NCI-H345 treated with DMSO at 0.1 percent for 48 hours (cell line): Measurements from ENCODE around the gene AP1S1.

ENCODE experiments used
- DNase-seq: peaks from one replicate; lab custom pipeline; 2025; ENCODE audit not compliant: unreplicated experiment; lab: John Stamatoyannopoulos, UW

The AP1S1 gene

DNA sequence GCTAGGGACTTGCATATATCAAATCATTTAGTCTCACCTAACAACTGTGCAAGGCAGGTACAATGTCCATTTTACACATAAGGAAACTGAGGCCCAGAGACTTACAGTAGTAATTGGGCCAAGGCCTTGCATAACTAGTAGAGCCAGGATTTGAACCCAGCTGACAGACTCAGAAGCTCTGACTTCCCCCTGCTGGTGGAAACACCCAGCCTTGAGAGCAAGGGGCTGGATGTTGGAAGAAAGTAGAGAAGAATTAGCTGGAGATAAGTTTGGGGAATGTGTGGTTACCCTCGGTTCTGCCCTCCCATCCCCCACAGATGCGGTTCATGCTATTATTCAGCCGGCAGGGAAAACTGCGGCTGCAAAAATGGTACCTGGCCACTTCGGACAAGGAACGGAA is 2.0 kb downstream of the AP1S1 start:
- DNase-seq = no peak

- no peak for DNase-seq
Observed at GRCh38 chr7:101156866-101157589, 2.8 kb downstream of the AP1S1 start.

GRCh38 chr7:101159696-101160674 is 5.7 kb downstream of the AP1S1 start:
- DNase-seq = no peak

GRCh38 chr7:101160910-101161309 is 6.6 kb downstream of the AP1S1 start:
- no peak for DNase-seq

- DNase-seq = no peak
Observed at GRCh38 chr7:101161692-101162471, 7.6 kb downstream of the AP1S1 start.

GRCh38 chr7:101162551-101163278 is 8.4 kb downstream of the AP1S1 start:
- no peak for DNase-seq

DNA sequence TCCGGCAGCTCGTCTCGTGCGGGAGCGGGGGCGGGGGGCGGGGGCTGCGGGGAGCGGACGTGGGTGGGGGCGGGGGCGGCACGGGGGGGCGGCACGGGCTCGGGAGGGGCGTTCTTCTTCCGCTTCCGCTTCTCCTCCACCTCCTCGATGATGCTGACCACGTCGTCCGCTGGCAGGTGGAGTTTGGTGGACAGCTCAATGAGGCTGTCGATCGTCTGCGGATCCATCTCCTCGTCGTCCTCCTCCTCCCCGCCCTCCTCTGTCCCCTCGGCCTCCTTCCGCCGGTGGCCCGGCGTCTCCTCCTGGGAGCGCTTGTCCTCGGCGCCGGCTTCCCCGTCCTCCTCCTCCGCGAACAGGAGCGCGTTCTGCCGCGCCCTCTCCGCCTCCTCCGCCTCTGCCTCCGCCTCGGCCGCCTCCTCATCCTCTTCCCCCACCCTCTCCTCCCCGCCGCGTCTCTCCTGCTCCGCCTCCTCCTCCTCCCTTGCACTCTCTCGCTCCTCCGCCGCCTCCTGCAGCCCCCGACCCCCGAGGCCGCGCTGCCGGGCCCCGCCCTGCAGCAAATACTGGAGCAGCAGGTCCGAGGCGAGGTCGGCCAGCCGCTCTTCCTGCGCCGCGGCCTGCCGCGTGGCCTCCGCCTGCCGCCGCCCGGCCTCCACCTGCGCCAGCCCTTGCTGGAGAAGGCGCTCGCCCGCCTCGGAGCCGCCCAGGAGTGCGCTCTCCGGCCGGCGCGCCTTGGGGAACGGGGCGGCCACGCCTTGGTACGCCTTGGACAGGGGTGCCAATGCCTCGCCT is 9.2 kb downstream of the AP1S1 start:
- DNase-seq = no peak

- no peak for DNase-seq
Observed at GRCh38 chr7:101164071-101164840, 10.0 kb downstream of the AP1S1 start.

DNA sequence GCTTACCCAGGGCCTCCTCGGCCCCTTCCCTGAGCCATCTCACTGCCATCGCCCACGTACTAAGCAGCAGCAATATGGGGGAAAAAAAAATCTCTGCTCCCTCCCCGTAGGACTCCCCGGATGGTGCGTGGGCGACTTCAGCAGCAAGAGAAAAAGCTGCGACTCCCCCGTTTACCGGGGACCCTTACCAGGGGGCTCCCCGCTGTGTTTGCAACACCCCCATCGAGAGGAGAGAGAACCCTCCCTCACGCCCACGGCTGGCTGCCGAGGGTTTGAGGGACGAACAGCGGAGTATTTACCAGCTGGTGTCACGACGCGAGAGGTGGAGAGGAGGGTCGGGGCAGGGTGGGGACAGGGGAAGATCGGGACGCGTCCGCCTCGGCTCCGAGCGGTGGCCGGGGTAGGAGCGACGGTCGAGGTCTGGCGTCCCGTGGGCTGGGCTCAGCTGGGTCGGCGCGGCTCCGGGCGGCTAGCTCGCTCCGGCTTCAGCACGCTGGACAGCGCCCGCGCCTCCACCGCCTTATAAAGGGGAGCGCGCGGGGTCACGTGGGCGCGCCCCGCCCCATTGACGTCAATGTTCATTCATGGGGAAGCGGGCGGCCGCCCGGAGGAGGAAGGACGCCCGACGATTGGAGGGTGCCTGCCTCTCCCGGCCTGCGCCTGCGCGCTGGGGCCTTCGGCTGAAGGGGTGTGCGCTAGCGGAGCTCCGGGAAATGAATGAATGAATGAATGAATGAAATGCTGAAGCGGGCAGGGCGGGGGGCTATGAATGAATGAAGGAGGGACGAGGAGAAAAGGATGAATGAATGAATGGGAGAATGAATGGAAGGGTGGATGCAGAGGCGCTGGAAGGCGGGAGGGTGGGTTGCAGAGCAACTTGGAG is 11.0 kb downstream of the AP1S1 start, which contains the start of gene VGF:
Gene VGF (minus strand): TSS at position 495 of the 883 bp plus-strand sequence. CDS start 726 bp downstream, outside the sequence.
- peak; percentile 94 for DNase-seq

GRCh38 chr7:101165958-101166647 is 11.8 kb downstream of the AP1S1 start:
- no peak for DNase-seq

GRCh38 chr7:101166648-101166908 is 12.3 kb downstream of the AP1S1 start:
- no peak for DNase-seq

DNA sequence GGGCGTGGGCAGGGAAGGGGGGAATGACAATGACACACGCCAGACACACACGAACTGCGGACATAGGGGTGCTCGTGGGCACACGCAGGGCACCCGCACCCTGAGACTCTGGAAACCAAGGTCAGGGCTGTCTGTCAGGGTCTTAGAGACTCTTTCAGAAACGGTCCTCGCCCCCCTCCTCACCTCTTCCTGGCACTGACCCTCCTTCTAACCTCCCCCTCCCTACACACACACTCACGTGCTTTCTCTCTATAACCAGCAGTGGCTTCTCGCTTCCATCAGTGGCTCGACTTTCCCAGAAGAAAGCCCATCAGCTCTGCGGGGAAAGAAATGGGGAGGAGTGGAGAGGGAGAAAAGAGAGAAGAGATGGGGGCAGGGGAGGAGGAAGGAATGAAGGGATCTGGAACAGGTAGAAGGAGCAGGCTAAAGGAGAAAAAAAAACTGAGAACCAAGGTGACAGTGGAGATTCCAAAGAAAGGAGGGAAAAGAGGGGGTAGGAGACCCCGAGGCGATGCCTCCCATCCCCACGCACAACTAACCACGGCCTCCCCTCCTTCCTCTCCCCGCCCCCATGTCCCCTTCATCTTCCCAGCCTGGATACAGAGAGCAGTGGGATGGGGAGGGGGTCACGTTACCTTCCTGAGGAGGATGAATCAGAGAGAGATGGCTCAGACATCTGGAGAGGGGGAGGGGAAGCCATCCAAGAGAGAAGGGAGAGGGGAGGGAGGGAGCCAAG is 12.8 kb downstream of the AP1S1 start:
- DNase-seq = no peak

DNA sequence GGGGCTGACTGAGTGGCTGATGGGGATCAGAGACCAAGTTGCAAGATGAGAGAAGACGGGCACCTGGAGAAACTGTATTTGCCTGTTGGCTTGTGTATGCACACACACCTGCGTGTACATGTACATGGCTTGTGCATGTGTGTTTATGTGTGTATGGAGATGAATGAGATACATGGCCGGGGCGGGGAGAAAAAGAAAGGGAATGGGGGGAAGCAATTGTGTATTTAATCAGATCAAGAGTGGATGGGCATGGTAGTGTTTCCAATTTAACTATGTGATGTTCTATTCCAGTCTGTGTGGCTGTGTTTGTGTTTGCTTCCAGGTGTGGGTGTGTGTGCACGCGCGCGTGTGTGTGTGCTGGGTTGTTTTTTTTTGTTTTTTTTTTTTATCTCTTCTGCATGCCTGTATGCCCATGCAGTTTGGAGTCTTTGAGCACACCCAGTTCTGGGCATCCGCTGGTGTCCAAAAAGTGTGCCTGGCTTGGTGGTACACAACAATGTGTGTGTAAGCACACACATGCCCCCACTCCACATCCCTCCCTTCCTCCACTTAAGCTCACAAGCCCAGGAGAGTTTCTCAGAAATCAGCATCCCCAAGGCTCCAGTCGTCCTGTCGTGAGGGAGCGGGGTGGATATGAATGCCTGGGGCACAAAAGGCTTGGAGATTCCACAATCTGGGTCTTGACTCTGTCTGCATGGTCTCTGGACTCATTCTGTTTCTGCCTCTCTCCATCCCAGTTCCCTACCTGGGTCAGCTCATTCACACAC is 13.6 kb downstream of the AP1S1 start:
- DNase-seq = no peak

- no peak for DNase-seq
Observed at GRCh38 chr7:101168412-101169049, 14.3 kb downstream of the AP1S1 start.

- no peak for DNase-seq
Observed at GRCh38 chr7:101169110-101169837, 15.0 kb downstream of the AP1S1 start.
